ENCODE measurements around the gene RORB.

GRCh38 chr9:74543145-74543544 is 46.0 kb downstream of the RORB start:
- TF ChIP-seq EZH2 (optimal IDR thresholded peaks at IDR 0.05; ENCODE audit: low read depth, low read length), result no peak
- no peak for TF ChIP-seq EZH2phosphoT487 (IDR thresholded peaks at IDR 0.05; ENCODE audit: low read length)

Data from MM.1S (cell line).